K562 (cell line): Measurements from ENCODE around the gene ZMPSTE24. TPM values are rescaled to one million over a fixed set of nuclear protein-coding genes. Genes with fewer than 3 reads are reported as not detected.

ENCODE experiments used
- DACH1 ChIP-seq: fragments of 450-650 bp; IDR thresholded peaks from 2 replicates; pipeline ENCODE4 v1.6.1; 2018; ENCODE audit not compliant: partially characterized antibody
- EGR1 ChIP-seq: fragments of 450-650 bp; conservative IDR thresholded peaks from 2 replicates; pipeline ENCODE4 v1.6.1; 2017; ENCODE audit warnings: mild to moderate bottlenecking
- FOSL1 ChIP-seq: fragments of 200-800 bp; sonication (Bioruptor generic); conservative IDR thresholded peaks from 2 replicates; pipeline ENCODE4 v1.6.1; 2016; ENCODE audit warnings: missing genetic modification characterization, missing compliant biosample characterization
- HNRNPLL ChIP-seq: fragments of 200-400 bp; formaldehyde crosslinking; IDR thresholded peaks from 2 replicates; pipeline ENCODE4 v1.6.1; 2017; ENCODE audit warnings: low read length, low read depth, mild to moderate bottlenecking; ENCODE audit not compliant: poor library complexity, severe bottlenecking
- KLF13 ChIP-seq: fragments of 450-650 bp; IDR thresholded peaks from 2 replicates; pipeline ENCODE4 v1.6.1; 2016; ENCODE audit warnings: missing genetic modification characterization, low read depth, mild to moderate bottlenecking, missing compliant biosample characterization, moderate library complexity, borderline replicate concordance
- MAFK ChIP-seq: IDR thresholded peaks from 2 replicates; pipeline ENCODE4 v1.6.1; 2011; ENCODE audit warnings: low read length, improper control_type of control experiment
- POLR2AphosphoS5 ChIP-seq: IDR thresholded peaks from 2 replicates; pipeline ENCODE4 v1.6.1; 2011; ENCODE audit warnings: mild to moderate bottlenecking, low read depth, low read length, moderate library complexity; ENCODE audit not compliant: control insufficient read depth, insufficient read depth
- RAD51 ChIP-seq: fragments of 450-650 bp; IDR thresholded peaks from 2 replicates; pipeline ENCODE4 v1.7.1; 2016; ENCODE audit warnings: low read depth, mild to moderate bottlenecking, borderline replicate concordance
- STAT5A ChIP-seq: IDR thresholded peaks from 2 replicates; pipeline ENCODE4 v1.6.1; 2012; ENCODE audit warnings: low read length, inconsistent platforms, borderline replicate concordance
- ZNF124 ChIP-seq: sonication (generic); formaldehyde crosslinking; IDR thresholded peaks from 2 replicates; pipeline ENCODE4 v1.8.1; 2022; ENCODE audit warnings: missing genetic modification reagents
- ZNF384 ChIP-seq: IDR thresholded peaks from 2 replicates; pipeline ENCODE4 v1.6.1; 2012; ENCODE audit warnings: low read depth, low read length, improper control_type of control experiment
- ZNF785 ChIP-seq: fragments of 250-450 bp; sonication (Bioruptor Pico); IDR thresholded peaks from 2 replicates; pipeline ENCODE4 v1.4.0; 2020; ENCODE audit warnings: mild to moderate bottlenecking
- polyA plus RNA-seq, 8 experiments: library from polyadenylated mRNA; depleted of rRNA in 4 of 8; stranded (reverse) in 5 of 8; unstranded in 3 of 8; fragments of >200 nt; fragmentation: Nextera tagmentation in 2 of 8; fragmentation: Illumina TruSeq in 1 of 8; extraction: Ambion mirVana in 2 of 8; extraction: Trizol in 1 of 8; gene quantifications; 2 replicates each; pipeline versions ENCODE4 v1.2.1 to v1.2.3, GENCODE V29; 2011 to 2014; ENCODE audit warnings: inconsistent platforms in 1 of 8, missing spikeins in 1 of 8
- total RNA-seq, 7 experiments: library from RNA; depleted of rRNA in 6 of 7; stranded (reverse); fragments of >200 nt in 6 of 7; fragmentation: Illumina TruSeq in 2 of 7; extraction: Trizol in 2 of 7; gene quantifications; 2 replicates each; pipeline versions ENCODE4 v1.2.1 to v1.2.3, GENCODE V29; 2011 to 2021; ENCODE audit warnings: low replicate concordance in 1 of 7
- TF ChIP-seq, protein P1 (sequence below): sonication (generic); formaldehyde crosslinking; IDR thresholded peaks from 2 replicates; pipeline ENCODE4 v1.8.0; 2022; ENCODE audit warnings: mild to moderate bottlenecking, missing genetic modification reagents
- TF ChIP-seq, protein P2 (sequence below), 2 experiments: IDR thresholded peaks; 2 replicates each; pipeline ENCODE4 v1.6.1; 2012; ENCODE audit warnings: improper control_type of control experiment in 2 of 2, low read depth in 2 of 2, low read length in 2 of 2, borderline replicate concordance in 1 of 2
- TF ChIP-seq, protein P3 (sequence below), 2 experiments: fragments of 250-450 bp in 1 of 2; fragments of 450-650 bp in 1 of 2; sonication (Bioruptor Pico) in 1 of 2; IDR thresholded peaks; 2 replicates each; pipeline versions ENCODE4 v1.6.1 to v1.8.0; 2016 to 2021; ENCODE audit warnings: mild to moderate bottlenecking in 2 of 2, moderate library complexity in 2 of 2, missing compliant biosample characterization in 1 of 2, missing genetic modification characterization in 1 of 2
- TF ChIP-seq, protein P4 (sequence below): fragments of 450-650 bp; IDR thresholded peaks from 2 replicates; pipeline ENCODE4 v1.7.1; 2018; ENCODE audit warnings: mild to moderate bottlenecking, low read depth; ENCODE audit not compliant: partially characterized antibody

The ZMPSTE24 gene
- total and polyA plus RNA-seq, 9 of the 15 experiments (the other 6 are each of a cell fraction or from before 2014, with no cell fraction given), result 30.7 to 75.9 (median 64.3) TPM

DNA sequence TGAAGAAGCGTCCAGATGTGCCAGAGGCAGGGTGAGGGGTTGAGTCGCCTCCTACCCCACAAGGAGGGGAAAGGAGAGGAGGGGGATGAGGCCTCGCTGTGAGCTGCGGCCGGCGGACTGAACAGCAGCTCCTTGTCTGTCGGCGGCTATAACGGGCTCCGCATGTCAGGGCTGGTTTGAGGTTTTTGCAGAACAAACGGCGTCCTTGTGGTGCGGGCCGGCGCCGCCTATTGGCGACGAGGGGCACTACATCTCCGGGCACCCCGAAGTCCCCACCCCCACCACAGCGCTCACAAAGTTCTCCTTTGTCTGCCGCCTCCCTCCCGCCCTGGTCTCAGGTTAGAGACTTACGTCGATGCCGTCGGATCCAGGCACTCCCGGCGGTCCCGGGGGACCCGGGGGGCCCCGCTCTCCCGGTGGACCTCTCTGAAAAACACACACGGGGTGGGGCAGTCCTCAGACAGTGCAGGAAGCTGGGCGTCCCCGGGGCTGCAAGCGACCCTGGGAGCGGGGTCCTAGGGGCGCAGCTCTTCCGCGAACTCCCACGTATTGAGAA lies 57.3 kb downstream of the ZMPSTE24 start (continued):
- TF ChIP-seq, protein P1, sequence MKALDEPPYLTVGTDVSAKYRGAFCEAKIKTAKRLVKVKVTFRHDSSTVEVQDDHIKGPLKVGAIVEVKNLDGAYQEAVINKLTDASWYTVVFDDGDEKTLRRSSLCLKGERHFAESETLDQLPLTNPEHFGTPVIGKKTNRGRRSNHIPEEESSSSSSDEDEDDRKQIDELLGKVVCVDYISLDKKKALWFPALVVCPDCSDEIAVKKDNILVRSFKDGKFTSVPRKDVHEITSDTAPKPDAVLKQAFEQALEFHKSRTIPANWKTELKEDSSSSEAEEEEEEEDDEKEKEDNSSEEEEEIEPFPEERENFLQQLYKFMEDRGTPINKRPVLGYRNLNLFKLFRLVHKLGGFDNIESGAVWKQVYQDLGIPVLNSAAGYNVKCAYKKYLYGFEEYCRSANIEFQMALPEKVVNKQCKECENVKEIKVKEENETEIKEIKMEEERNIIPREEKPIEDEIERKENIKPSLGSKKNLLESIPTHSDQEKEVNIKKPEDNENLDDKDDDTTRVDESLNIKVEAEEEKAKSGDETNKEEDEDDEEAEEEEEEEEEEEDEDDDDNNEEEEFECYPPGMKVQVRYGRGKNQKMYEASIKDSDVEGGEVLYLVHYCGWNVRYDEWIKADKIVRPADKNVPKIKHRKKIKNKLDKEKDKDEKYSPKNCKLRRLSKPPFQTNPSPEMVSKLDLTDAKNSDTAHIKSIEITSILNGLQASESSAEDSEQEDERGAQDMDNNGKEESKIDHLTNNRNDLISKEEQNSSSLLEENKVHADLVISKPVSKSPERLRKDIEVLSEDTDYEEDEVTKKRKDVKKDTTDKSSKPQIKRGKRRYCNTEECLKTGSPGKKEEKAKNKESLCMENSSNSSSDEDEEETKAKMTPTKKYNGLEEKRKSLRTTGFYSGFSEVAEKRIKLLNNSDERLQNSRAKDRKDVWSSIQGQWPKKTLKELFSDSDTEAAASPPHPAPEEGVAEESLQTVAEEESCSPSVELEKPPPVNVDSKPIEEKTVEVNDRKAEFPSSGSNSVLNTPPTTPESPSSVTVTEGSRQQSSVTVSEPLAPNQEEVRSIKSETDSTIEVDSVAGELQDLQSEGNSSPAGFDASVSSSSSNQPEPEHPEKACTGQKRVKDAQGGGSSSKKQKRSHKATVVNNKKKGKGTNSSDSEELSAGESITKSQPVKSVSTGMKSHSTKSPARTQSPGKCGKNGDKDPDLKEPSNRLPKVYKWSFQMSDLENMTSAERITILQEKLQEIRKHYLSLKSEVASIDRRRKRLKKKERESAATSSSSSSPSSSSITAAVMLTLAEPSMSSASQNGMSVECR (CRISPR knock-in tag), result no peak
- no peak for TF ChIP-seq MAFK
- TF ChIP-seq DACH1, result no peak
- TF ChIP-seq, protein P2, sequence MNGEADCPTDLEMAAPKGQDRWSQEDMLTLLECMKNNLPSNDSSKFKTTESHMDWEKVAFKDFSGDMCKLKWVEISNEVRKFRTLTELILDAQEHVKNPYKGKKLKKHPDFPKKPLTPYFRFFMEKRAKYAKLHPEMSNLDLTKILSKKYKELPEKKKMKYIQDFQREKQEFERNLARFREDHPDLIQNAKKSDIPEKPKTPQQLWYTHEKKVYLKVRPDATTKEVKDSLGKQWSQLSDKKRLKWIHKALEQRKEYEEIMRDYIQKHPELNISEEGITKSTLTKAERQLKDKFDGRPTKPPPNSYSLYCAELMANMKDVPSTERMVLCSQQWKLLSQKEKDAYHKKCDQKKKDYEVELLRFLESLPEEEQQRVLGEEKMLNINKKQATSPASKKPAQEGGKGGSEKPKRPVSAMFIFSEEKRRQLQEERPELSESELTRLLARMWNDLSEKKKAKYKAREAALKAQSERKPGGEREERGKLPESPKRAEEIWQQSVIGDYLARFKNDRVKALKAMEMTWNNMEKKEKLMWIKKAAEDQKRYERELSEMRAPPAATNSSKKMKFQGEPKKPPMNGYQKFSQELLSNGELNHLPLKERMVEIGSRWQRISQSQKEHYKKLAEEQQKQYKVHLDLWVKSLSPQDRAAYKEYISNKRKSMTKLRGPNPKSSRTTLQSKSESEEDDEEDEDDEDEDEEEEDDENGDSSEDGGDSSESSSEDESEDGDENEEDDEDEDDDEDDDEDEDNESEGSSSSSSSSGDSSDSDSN (IDR thresholded peaks at IDR 0.05; ENCODE audit: borderline replicate concordance in 1 of 2, low read depth in 2 of 2, low read length in 2 of 2), result peak in 1 of 2 experiments; percentile 34; a peak in 1 of 4 replicates
- 0 out of 2 replicates have a peak, but pooled peaks have one; percentile 3 for TF ChIP-seq EGR1
- TF ChIP-seq ZNF785 (CRISPR knock-in tag), result no peak
- TF ChIP-seq, protein P3, sequence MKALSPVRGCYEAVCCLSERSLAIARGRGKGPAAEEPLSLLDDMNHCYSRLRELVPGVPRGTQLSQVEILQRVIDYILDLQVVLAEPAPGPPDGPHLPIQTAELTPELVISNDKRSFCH (CRISPR knock-in tag; IDR thresholded peaks at IDR 0.05), result no peak
- TF ChIP-seq, protein P3 (tag; IDR thresholded peaks at IDR 0.05), result 0 out of 2 replicates have a peak, but pooled peaks have one; percentile 13
- TF ChIP-seq POLR2AphosphoS5, result no peak
- no peak for TF ChIP-seq KLF13 (tag)
- TF ChIP-seq RAD51, result no peak
- no peak for TF ChIP-seq HNRNPLL
- no peak for TF ChIP-seq ZNF124 (CRISPR knock-in tag)
- TF ChIP-seq, protein P4, sequence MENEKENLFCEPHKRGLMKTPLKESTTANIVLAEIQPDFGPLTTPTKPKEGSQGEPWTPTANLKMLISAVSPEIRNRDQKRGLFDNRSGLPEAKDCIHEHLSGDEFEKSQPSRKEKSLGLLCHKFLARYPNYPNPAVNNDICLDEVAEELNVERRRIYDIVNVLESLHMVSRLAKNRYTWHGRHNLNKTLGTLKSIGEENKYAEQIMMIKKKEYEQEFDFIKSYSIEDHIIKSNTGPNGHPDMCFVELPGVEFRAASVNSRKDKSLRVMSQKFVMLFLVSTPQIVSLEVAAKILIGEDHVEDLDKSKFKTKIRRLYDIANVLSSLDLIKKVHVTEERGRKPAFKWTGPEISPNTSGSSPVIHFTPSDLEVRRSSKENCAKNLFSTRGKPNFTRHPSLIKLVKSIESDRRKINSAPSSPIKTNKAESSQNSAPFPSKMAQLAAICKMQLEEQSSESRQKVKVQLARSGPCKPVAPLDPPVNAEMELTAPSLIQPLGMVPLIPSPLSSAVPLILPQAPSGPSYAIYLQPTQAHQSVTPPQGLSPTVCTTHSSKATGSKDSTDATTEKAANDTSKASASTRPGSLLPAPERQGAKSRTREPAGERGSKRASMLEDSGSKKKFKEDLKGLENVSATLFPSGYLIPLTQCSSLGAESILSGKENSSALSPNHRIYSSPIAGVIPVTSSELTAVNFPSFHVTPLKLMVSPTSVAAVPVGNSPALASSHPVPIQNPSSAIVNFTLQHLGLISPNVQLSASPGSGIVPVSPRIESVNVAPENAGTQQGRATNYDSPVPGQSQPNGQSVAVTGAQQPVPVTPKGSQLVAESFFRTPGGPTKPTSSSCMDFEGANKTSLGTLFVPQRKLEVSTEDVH, result peak; percentile 25
- no peak for TF ChIP-seq FOSL1
- no peak for TF ChIP-seq STAT5A
- TF ChIP-seq ZNF384, result peak; percentile 66
